SK-N-SH (cell line): ENCODE data around the gene PROX2.

Source experiments
- CTCF ChIP-seq: fragments of 200-600 bp; sonication (generic); IDR thresholded peaks from 2 replicates; pipeline ENCODE4 v1.6.1; 2017; ENCODE audit warnings: antibody characterized with exemption, mild to moderate bottlenecking, moderate library complexity
- FOXM1 ChIP-seq: IDR thresholded peaks from 2 replicates; pipeline ENCODE4 v1.4.0; 2012; ENCODE audit warnings: low read depth, mild to moderate bottlenecking
- IRF3 ChIP-seq: fragments of 150-350 bp; IDR thresholded peaks from 2 replicates; pipeline ENCODE4 v1.6.1; 2016; ENCODE audit warnings: mild to moderate bottlenecking, low read depth, low read length
- POLR2AphosphoS5 ChIP-seq: IDR thresholded peaks from 2 replicates; pipeline ENCODE4 v1.6.1; 2012; ENCODE audit warnings: low read depth, low read length
- RAD21 ChIP-seq: IDR thresholded peaks from 2 replicates; pipeline ENCODE4 v1.6.1; 2012; ENCODE audit warnings: mild to moderate bottlenecking, low read length
- RFX5 ChIP-seq: IDR thresholded peaks from 2 replicates; pipeline ENCODE4 v1.6.1; 2012; ENCODE audit warnings: mild to moderate bottlenecking, improper control_type of control experiment, low read length
- SIN3A ChIP-seq: IDR thresholded peaks from 2 replicates; pipeline ENCODE4 v1.6.1; 2012; ENCODE audit warnings: low read depth, mild to moderate bottlenecking, low read length, moderate library complexity, borderline replicate concordance
- TAF1 ChIP-seq: IDR thresholded peaks from 2 replicates; pipeline ENCODE4 v1.6.1; 2012; ENCODE audit warnings: low read depth, mild to moderate bottlenecking, low read length, moderate library complexity, borderline replicate concordance
- TEAD4 ChIP-seq: IDR thresholded peaks from 2 replicates; pipeline ENCODE4 v1.4.0; 2012; ENCODE audit warnings: mild to moderate bottlenecking, borderline replicate concordance; ENCODE audit not compliant: insufficient read depth
- USF2 ChIP-seq: fragments of 150-350 bp; IDR thresholded peaks from 2 replicates; pipeline ENCODE4 v1.6.1; 2017; ENCODE audit warnings: antibody characterized with exemption, low read length, low read depth, borderline replicate concordance
- TF ChIP-seq, protein P1 (sequence below): IDR thresholded peaks from 2 replicates; pipeline ENCODE4 v1.4.0; 2012; ENCODE audit warnings: low read depth
- TF ChIP-seq, protein P2 (sequence below): IDR thresholded peaks from 2 replicates; pipeline ENCODE4 v1.4.0; 2012; ENCODE audit warnings: low read depth, borderline replicate concordance

DNA sequence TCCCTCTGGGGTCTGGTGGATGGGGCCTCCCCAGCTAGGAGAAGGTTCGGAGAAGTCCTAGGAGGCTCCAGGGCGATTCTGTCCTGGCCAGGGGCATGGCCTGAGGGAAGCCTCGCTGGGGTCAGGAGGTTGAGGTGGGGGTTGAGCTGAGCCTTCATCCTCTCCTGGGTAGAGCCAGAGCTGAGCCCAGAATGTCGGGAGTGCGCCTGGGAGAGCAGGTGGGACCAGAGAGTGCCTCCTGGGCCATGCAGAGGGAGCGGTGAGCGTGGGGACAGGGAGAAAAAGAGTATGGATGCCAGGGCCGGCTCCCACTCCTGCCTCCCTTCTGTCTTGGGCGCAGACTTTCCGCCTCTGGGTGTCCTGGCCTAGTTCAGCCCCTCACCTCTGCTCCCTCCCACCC lies 34.0 kb upstream of the PROX2 start:
- TF ChIP-seq POLR2AphosphoS5, result no peak
- no peak for TF ChIP-seq CTCF
- TF ChIP-seq USF2, result no peak
- TF ChIP-seq TAF1, result no peak
- TF ChIP-seq FOXM1, result no peak
- TF ChIP-seq, protein P1, sequence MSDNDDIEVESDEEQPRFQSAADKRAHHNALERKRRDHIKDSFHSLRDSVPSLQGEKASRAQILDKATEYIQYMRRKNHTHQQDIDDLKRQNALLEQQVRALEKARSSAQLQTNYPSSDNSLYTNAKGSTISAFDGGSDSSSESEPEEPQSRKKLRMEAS, result no peak
- TF ChIP-seq, protein P2, sequence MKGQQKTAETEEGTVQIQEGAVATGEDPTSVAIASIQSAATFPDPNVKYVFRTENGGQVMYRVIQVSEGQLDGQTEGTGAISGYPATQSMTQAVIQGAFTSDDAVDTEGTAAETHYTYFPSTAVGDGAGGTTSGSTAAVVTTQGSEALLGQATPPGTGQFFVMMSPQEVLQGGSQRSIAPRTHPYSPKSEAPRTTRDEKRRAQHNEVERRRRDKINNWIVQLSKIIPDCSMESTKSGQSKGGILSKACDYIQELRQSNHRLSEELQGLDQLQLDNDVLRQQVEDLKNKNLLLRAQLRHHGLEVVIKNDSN, result no peak
- TF ChIP-seq SIN3A, result no peak
- no peak for TF ChIP-seq TEAD4
- no peak for TF ChIP-seq RFX5
- no peak for TF ChIP-seq IRF3
- no peak for TF ChIP-seq RAD21
